ENCODE data around the gene SCEL.

Gene SCEL

DNA sequence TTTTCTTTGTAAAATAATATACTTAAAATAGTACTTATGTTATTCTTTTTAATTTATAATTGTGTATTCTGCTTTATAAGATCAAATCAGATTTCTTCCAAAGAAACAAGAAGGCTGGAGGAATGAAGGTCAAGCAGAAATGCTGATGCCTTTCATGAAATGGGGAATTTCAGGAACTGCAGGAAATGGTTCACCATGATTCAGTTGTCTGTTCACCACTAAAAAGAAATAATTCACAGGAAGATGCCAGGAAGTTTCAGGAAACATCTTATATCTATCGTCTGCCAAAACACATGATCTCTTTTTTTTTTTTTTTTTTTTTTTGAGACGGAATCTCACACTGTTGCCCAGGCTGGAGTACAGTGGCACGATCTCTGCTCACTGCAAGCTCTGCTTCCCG is 15.7 kb upstream of the SCEL start:
- DNase-seq (ENCODE audit: low read depth), result peak; percentile 30
- no peak overlapping the region for H3K4me3 ChIP-seq (replicated peaks; ENCODE audit: low read depth, low read length)
- no peak for TF ChIP-seq CTCF (IDR thresholded peaks at IDR 0.05; ENCODE audit: low read length, missing control alignments)

DNA sequence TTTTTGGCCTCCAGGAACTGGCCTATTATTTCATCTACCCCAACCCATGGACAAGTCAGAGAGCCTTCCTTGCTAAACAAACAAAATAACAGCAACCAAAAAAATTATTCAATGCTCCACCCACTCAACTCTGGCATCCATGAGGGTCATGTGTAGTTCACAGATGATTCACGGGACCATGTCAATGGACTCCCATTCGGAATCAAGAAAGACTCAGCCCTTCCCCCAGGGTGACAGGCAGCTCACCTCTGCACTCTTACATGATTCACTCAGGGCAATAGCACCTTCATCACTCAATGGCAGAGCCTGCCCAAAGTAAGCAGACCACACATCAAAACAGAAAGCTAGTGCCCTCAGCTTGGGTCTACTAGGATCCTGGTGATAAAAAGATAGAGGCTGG is 14.3 kb upstream of the SCEL start:
- no peak for TF ChIP-seq CTCF (IDR thresholded peaks at IDR 0.05; ENCODE audit: low read length, missing control alignments)
- DNase-seq (ENCODE audit: low read depth), result no peak
- H3K4me3 ChIP-seq (replicated peaks; ENCODE audit: low read depth, low read length), result no peak overlapping the region

DNA sequence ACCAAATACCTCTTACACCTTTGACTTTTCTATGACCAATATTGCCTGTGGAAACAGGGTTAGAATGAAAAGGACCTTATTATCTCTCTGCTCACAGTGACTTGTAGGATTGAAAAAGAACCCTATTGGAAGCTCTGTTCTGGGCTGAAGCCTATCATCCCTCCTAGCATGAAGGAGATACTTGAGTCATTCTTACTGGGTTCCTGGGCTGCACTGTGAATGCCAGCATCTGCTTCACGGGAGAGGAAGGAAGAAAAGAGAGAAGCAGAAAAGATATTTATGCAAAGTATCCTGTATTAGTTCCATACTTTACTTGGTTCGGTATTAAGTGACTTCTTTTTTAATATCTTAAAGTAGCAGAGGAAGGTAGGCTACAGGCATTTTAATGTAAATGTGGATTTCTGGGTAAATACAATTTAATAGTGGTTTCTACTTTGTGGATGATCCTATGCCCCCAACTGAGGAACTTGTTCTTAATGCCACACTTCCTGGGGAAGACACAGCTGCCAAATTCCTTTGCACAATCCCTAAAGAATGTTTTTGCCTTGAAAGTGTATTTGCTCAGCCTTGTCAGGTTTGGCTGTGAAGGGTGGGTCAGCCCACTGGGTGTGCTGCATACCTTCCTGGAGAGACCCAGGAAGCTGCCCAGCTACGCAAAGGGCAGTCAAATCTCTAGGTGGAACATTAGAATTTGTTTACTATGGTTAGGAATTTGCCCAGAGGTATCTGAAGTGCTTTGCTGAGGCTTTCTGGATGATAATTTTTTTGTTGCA is 13.7 kb upstream of the SCEL start:
- no peak for TF ChIP-seq CTCF (IDR thresholded peaks at IDR 0.05; ENCODE audit: low read length, missing control alignments)
- DNase-seq (ENCODE audit: low read depth), result peak; percentile 54
- H3K4me3 ChIP-seq (replicated peaks; ENCODE audit: low read depth, low read length), result no peak overlapping the region

- DNase-seq (ENCODE audit: low read depth), result no peak
- H3K4me3 ChIP-seq (replicated peaks; ENCODE audit: low read depth, low read length), result no peak overlapping the region
- no peak for TF ChIP-seq CTCF (IDR thresholded peaks at IDR 0.05; ENCODE audit: low read length, missing control alignments)
These were observed 13.1 kb upstream of the SCEL start for GRCh38 chr13:77522444-77522843.

DNA sequence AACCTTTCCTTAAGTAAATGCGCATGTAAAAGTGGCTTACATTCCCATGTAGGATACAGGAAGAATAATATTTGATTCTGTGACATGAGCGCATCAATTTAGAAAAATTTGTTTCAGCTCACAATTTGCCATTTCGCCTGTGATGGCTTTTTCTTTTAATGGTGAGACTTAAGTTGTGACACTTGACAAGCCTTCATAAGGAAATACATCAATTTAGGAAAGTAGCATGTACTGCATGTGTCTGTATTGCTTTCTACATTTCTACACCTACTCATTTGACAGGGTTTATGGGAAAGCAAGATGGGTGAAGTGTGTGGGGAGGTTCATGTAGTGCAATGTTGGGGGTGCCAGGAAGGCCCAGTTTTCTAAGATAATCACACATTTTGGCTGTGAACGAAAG is 12.1 kb upstream of the SCEL start:
- H3K4me3 ChIP-seq (replicated peaks; ENCODE audit: low read depth, low read length), result no peak overlapping the region
- DNase-seq (ENCODE audit: low read depth), result no peak
- TF ChIP-seq CTCF (IDR thresholded peaks at IDR 0.05; ENCODE audit: low read length, missing control alignments), result no peak

DNA sequence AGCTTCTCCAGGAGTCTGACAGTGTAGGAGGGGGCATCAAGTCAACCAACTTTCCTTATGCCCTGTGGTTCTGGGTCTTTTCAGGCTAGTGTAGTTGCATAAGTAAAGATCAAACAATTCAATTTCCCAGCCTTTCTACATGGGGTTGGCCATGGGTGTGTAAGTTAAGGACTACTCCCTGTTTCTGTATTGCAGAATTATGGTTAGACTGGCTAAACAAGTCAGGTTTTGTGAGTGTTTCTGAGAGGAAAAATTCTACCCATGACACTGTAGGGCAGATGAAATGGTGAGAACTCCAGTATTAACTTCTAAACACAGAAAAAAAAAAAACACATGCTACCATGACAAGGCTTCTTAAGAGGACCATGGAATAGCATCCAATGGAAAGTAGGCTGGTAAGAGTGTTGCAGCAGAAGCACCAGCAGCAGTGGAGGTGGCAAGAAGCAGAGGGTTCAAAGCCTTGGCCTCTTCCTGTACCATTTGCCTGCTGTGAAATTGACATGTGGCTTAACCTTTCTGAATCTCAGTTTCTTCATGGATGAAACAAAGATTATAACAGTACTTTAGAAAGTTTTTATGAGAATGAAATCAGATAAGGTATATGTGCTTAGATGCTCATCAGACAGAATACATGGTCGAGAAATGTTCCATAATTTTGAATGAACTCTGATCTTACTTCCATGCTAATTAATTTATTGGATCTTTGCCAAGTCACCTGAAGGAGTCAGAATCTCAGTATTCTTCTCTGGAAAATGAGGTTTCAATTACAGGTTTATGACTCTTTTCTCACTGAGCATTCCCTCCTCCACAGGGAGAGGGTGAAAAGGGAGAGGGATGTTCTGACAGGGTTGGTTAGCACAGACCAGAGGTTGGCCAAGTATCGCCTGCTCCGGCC is 11.4 kb upstream of the SCEL start:
- TF ChIP-seq CTCF (IDR thresholded peaks at IDR 0.05; ENCODE audit: low read length, missing control alignments), result no peak
- no peak for DNase-seq (ENCODE audit: low read depth)
- no peak overlapping the region for H3K4me3 ChIP-seq (replicated peaks; ENCODE audit: low read depth, low read length)

Measured in fibroblast of pulmonary artery (primary cell).